GM20000 (cell line): ENCODE data around the gene RAB11FIP3.
"Not testable (repeated sequence)": the region's sequence is repeated elsewhere in the genome, so short reads cannot be mapped to it uniquely, and the experiment has no call there.

Experiments used
- DNase-seq: peaks from one replicate; pipeline ENCODE4 v3.0.0; 2012; ENCODE audit warnings: low spot score
- TF ChIP-seq, protein P1 (sequence below): IDR thresholded peaks from 2 replicates; pipeline ENCODE4 v1.5.1; 2012; ENCODE audit warnings: mild to moderate bottlenecking, control low read depth; ENCODE audit errors: extremely low read depth, missing control alignments

Gene RAB11FIP3

DNA sequence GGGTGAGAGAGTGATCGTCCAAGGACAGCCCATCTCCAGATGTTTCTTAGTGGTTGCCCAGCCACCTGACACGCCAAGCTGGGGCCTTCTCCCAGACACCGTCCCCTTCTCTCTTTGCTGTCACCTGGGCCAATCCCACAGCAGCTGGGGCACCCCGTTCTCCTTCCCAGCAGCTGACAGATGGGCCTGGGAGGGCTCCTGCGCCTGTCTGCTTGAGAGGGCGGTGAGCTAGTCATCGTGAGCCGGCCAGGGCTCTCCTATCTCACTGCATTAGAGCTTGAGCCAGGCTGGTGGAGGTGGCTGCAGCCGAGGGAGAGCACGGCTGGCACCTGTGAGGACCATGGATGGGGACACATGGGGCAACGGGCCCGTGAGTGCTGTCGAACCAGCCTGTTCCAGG, 41.2 kb downstream of the RAB11FIP3 start:
- TF ChIP-seq, protein P1, sequence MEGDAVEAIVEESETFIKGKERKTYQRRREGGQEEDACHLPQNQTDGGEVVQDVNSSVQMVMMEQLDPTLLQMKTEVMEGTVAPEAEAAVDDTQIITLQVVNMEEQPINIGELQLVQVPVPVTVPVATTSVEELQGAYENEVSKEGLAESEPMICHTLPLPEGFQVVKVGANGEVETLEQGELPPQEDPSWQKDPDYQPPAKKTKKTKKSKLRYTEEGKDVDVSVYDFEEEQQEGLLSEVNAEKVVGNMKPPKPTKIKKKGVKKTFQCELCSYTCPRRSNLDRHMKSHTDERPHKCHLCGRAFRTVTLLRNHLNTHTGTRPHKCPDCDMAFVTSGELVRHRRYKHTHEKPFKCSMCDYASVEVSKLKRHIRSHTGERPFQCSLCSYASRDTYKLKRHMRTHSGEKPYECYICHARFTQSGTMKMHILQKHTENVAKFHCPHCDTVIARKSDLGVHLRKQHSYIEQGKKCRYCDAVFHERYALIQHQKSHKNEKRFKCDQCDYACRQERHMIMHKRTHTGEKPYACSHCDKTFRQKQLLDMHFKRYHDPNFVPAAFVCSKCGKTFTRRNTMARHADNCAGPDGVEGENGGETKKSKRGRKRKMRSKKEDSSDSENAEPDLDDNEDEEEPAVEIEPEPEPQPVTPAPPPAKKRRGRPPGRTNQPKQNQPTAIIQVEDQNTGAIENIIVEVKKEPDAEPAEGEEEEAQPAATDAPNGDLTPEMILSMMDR: no peak

DNA sequence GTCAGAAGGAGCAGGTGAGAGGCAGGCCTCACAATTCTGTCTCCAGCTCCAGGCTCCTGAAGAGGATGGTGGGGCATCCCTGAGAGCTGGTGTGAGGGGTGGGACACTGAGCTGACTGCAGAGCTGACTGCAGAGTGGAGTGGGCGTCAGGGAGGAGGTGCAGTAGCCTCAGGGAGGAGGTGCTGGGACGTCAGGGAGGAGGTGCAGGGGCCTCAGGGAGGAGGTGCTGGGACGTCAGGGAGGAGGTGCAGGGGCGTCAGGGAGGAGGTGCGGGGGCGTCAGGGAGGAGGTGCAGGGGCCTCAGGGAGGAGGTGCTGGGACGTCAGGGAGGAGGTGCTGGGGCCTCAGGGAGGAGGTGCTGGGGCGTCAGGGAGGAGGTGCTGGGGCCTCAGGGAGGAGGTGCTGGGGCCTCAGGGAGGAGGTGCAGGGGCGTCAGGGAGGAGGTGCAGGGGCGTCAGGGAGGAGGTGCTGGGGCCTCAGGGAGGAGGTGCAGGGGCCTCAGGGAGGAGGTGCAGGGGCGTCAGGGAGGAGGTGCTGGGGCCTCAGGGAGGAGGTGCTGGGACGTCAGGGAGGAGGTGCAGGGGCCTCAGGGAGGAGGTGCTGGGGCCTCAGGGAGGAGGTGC, 41.9 kb downstream of the RAB11FIP3 start:
- DNase-seq: not testable (repeated sequence)

More for the DNA sequence above, 41.2 kb downstream of the RAB11FIP3 start:
- no peak for DNase-seq

DNA sequence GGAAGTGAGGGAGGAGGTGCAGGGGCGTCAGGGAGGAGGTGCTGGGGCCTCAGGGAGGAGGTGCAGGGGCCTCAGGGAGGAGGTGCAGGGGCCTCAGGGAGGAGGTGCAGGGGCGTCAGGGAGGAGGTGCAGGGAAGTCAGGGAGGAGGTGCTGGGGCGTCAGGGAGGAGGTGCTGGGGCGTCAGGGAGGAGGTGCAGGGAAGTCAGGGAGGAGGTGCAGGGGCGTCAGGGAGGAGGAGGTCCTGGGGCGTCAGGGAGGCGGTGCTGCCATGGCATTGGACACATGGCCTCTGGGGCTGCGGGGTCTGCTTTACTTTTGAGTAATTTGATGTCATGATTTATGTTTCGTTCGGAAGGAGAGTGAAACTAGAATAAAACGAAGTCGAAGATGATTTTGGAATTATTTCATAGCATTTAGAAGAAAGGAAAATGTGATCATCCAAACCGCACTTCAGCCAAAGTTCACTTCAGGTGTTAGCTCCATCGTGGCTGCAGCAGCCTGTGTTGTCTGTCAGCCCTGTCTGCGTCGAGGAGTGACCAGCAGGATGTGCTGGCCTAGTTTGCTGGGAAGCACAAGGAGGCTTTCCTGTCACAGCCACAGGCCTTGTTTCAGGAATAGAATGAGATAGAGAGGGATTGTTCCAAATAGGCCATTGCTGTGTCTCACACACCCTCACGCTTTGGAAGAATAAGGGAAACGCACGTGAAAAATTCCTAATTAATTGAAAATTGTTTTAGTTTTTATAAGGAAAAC, 42.8 kb downstream of the RAB11FIP3 start:
- no peak for DNase-seq
- TF ChIP-seq, protein P1: no peak

DNA sequence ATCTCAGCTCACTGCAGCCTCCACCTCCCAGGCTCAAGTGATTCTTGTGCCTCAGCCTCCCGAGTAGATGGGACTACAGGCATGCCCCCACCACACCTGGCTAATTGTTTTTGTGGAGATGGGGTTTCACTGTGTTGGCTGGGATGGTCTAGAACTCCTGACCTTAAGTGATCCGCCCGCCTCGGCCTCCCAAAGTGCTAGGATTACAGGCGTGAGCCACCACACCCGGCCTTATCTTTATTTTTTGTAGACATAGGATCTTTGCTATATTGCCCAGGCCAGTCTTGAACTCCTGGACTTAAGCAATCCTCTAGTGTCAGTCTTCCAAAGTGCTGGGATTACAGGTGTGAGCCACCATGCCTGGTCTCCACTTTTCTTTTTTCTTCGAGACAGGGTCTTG, 44.0 kb downstream of the RAB11FIP3 start:
- DNase-seq: not testable (repeated sequence)

DNA sequence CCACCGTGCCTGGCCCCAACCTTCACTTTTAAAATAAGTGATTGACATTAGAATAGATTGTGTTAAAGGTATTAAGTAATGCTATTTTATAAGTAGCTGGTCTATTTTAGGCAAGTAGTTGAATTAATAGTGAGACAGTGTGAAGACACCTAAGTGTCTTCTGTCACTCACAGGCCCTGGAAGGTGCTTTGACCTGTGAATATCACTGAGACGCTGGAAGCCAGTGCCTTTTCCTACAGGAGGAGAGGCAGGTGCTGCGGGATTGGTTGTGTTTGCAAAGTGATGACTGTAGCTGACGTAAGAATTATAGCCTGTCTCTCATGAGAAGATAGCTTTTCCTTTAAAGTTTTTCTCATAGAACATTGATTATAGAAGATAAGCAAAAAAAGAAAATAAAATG, 45.0 kb downstream of the RAB11FIP3 start:
- TF ChIP-seq, protein P1: no peak
- DNase-seq: no peak

DNA sequence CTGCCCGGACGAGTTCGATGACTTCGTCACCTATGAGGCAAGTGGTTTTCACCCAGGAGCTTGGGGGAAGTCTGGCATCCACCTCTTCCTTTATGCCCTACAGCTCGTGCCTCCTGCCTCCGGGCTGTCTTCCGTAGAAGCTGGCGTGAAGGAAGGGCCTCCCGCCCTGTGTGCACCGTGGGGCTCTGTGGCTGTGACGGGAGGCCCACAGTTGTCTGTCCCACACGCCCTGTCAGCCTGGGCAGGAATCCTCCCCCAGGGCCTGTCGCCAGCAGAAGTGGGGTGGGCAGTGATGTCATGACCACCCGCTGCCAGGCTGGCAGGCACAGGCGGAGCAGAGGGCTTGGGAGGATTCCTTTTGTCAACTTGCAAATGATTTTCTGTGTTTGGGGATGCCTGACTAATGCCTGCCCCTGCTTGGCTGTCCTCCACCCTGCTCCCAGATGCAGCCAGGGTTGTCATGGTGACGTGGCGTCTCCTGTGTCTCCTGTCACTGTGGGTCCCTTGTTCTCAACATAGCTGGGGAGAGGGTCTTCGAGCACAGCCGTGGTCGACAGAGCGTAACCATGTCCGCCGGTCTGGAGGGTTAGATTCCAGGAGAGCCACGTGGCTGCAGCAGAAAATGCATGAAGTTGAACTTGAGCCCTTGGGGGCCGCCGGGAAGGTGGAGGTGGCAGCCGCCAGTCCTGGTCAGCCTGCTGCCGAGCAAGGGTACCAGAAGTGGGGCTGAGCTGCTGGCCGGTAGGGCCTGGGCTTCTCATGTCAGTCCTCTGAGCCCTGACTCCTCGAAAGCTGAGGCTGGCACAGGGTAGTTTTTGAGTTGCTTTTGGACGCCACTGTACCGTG, 46.1 kb downstream of the RAB11FIP3 start:
- TF ChIP-seq, protein P1: no peak
- no peak for DNase-seq

DNA sequence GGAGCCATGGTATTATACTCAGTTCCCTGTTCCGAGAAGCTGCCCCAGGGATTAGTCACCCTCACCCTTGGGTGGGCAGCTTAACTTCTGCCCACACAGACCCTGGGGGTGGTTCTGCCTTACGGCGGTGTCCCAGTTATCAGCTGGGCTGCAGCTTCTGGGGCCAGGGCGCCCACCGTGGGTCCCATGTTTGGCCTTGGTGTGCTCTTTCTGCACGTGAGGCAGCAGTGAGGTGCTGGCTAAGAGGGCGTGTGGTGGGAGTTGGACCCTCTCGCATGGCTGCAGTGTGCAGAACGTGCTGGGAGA, 46.7 kb downstream of the RAB11FIP3 start:
- no peak for DNase-seq
- TF ChIP-seq, protein P1: no peak

DNA sequence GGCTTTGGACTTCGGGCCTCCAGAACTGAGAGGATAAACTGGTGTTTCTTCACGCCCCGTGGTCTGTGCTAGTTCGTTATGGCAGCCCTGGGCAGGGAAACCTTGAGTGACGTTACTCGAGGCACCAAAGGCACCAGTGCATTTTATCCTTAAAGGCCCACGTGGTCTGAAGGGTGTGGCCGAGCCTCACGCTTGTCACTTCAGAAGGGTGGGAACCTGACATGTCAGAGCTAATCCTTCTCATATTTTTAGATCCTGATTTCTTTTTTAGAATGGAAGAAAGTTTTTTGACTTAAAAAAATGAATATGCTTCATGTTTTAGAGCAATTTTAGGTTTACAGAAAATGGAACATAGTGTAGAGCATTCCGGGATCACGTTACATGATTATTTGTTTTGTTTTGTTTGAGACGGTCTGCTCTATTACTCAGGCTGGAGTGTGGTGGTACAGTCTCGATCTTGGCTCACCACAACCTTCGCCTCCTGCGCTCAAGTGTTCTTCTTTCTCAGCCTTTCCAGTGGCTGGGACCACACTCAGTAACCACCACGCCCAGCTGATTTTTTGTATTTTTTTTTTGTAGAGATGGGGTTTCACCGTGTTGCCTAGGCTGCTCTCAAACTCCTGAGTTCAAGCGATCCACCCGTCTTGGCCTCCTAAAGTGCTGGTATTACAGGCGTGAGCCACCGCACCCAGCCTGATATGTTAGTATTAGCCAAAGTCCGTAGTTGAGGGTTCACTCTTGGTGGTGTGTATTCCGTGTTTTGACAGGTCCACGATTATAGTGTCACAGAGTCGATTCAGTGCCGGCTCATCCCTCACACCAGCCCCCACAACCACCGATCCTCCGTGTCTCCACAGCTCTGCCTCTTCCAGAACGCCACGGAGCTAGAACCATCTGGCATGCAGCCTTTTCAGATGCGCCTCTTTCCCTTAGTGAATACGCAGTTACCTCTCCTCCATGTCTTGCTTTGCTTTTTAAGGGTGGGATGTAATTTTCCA, 47.9 kb downstream of the RAB11FIP3 start:
- TF ChIP-seq, protein P1: no peak
- DNase-seq: no peak
